Stimulated activated naive B cell treated with anti-CD40 and anti-IgM and Interleukin-4, amounts not matched to agents 10 μg/mL and 1 μg/mL and 100 μg/mL, for 72 hours (primary cell): Measurements from ENCODE around the gene EPS8.

Source experiments
- ATAC-seq, 2 donors: fragments of 150-1000 bp; cut with Tn5 transposase; replicated peaks; 2 replicates each; pipeline ENCODE4 v1.10.0; 2021; ENCODE audit warnings: moderate library complexity in 1 of 2
- DNase-seq: peaks from one replicate; pipeline ENCODE4 v3.0.0; 2021
- H3K27ac Mint-ChIP-seq: one replicate; pipeline ENCODE4 v1.8.0; 2022; ENCODE audit warnings: mild to moderate bottlenecking, mixed read lengths
- H3K27me3 Mint-ChIP-seq, 2 donors: one replicate each; pipeline ENCODE4 v1.8.0; 2022; ENCODE audit warnings: mixed read lengths in 2 of 2
- H3K36me3 Mint-ChIP-seq, 2 donors: one replicate each; pipeline ENCODE4 v1.8.0; 2022; ENCODE audit warnings: mixed read lengths in 2 of 2, mild to moderate bottlenecking in 1 of 2
- H3K4me1 Mint-ChIP-seq, 2 donors: one replicate each; pipeline ENCODE4 v1.8.0; 2022; ENCODE audit warnings: mixed read lengths in 2 of 2, mild to moderate bottlenecking in 1 of 2
- H3K4me3 Mint-ChIP-seq, 2 donors: one replicate each; pipeline ENCODE4 v1.8.0; 2022; ENCODE audit warnings: mild to moderate bottlenecking in 2 of 2, mixed read lengths in 2 of 2, moderate library complexity in 1 of 2
- H3K9me3 Mint-ChIP-seq, 2 donors: one replicate each; pipeline ENCODE4 v1.8.0; 2022; ENCODE audit warnings: mixed read lengths in 2 of 2, mild to moderate bottlenecking in 1 of 2

EPS8 gene

DNA sequence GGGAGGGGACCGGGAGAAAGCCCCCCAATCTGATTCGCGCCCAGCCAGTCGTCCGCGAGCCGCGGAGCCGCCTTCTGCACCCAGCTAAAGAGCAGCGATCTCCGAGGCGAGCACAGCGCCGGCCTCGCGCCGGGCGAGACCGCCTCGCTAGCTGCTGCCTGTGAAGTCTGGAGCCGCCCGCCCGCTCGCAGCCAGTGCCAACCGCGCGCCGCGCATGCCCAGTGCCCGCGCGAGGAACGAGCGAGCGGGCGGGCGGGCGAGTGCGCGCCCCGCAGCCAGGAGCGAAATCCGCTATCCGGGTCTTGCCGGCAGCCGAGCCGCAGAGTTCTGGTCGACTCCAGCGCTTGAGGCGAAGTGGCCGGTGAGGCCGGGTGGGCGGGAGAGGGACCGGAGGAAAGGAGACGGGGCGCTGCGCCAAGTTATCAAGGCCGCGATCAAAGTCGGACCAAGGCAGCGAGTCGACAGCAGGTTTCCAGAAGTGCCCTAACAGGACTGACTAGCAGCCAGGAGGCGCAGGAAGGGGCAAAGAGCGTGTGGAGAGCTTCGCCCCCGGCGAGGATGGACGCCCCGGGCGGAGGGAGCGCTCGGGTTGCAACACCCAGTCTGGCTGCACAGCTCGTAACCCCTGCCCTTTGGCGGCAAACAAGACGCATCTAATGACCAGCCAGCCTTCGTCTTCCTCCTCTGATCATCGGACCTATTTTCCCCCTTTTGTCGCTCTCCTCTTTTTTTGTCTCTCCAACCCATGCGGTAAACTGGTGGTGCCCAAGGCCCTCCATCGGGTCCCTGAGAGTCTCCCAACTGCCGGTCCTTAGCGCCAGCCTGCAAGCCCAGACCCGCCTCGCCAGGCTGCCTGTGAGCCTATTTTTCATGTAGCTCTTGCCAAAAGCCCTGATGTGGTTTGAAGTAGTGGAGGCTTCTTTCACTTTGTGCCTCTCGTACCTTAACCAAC, at the start of gene EPS8:
EPS8 (minus strand) TSS at position 169 of the 952 bp plus-strand sequence. CDS start 106,437 bp downstream, outside the sequence.
- Mint-ChIP-seq H3K27me3 (peaks cover 40 to 59% of the 10 kb centered on the region in 2 donors), H3K27ac (peak within 1 kb of the TSS; percentile 79)

GRCh38 chr12:15837141-15837790, 48.1 kb upstream of the EPS8 start:
- ATAC-seq: no peak
- Mint-ChIP-seq H3K4me1 (no peaks in the 10 kb centered on the region), H3K9me3 (no peaks in the 10 kb centered on the region), H3K27me3 (peaks cover 20 to 22% of the 10 kb centered on the region in 2 donors), H3K27ac (no peak overlapping the region), H3K36me3 (no peaks in the 10 kb centered on the region), H3K4me3 (no peak overlapping the region)
- DNase-seq: no peak

More for the DNA sequence above, at the start of gene EPS8:
- Mint-ChIP-seq H3K4me1 (peaks cover 12 to 25% of the 10 kb centered on the region in 2 donors), H3K9me3 (no peaks in the 10 kb centered on the region), H3K4me3 (peak within 1 kb of the TSS; percentile 87 to 90), H3K36me3 (no peaks in the 10 kb centered on the region)
- peak; percentile 83 for DNase-seq
- ATAC-seq: peak; percentile 92 to 93

DNA sequence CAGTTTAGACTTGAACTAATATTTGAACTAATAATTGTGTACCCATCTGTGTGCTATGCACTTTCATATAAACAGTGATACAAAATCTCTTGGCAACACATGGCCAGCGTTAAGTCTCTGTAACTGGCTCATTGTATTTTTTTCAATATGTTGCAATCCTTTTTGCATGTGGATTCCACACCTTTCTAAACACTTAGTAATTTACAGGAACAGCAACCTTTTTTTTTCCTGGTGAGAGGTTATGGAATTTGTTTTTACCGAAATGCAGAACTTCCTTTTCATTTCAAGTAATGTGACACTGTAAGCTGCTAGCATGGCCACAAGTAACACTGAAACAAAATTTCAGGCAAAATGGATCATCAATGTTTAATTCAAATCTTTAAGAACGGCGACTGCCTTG, 45.4 kb upstream of the EPS8 start:
- DNase-seq: no peak
- ATAC-seq: no peak
- Mint-ChIP-seq H3K4me1 (no peaks in the 10 kb centered on the region), H3K27ac (no peak overlapping the region), H3K9me3 (no peaks in the 10 kb centered on the region), H3K27me3 (peaks cover 12 to 21% of the 10 kb centered on the region in 2 donors), H3K36me3 (no peaks in the 10 kb centered on the region), H3K4me3 (no peak overlapping the region)

DNA sequence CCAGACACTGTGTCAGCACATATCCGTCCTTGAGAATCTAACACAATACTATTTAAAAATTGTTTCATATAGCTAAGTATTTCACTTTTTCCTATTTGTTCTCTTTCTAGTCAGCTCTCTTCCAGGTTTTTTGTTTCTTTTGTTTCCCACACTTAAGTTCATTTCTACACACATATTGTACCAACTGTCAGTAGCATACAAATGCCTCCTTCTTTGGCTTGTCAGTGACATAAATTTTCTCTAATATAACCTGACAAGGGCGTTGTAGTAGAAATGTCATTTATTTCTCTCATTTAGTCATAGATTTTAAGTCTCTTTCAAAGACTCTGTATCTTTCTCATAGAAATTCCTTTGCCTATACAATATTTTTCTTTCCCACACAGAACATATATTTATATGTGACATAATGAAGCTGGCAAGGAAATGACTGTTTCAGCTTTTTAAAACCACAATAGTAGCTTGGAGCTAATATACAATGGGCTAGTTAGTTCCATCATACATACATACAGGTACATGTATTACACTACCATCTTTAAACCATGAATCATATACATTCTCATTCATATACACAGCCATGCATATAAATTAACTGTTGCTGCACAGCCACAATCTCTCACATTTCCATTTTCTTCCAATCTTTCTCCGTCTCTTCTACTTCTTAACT, 42.3 kb upstream of the EPS8 start:
- Mint-ChIP-seq H3K36me3 (no peaks in the 10 kb centered on the region), H3K4me3 (no peak overlapping the region), H3K4me1 (no peaks in the 10 kb centered on the region), H3K27ac (no peak overlapping the region), H3K9me3 (no peaks in the 10 kb centered on the region), H3K27me3 (peaks cover 0 to 7% of the 10 kb centered on the region in 2 donors)
- ATAC-seq: no peak
- no peak for DNase-seq

- Mint-ChIP-seq H3K9me3 (no peaks in the 10 kb centered on the region), H3K36me3 (no peaks in the 10 kb centered on the region), H3K27me3 (peaks cover 0 to 7% of the 10 kb centered on the region in 2 donors), H3K27ac (no peak overlapping the region), H3K4me1 (no peaks in the 10 kb centered on the region), H3K4me3 (no peak overlapping the region)
- no peak for ATAC-seq
- DNase-seq: no peak
Observed at GRCh38 chr12:15830538-15830937, 41.4 kb upstream of the EPS8 start.

- Mint-ChIP-seq H3K4me3 (no peak overlapping the region), H3K27ac (no peak overlapping the region), H3K36me3 (no peaks in the 10 kb centered on the region), H3K9me3 (no peaks in the 10 kb centered on the region), H3K27me3 (peaks cover 0 to 7% of the 10 kb centered on the region in 2 donors), H3K4me1 (no peaks in the 10 kb centered on the region)
- no peak for ATAC-seq
- no peak for DNase-seq
Observed at GRCh38 chr12:15829949-15830348, 40.8 kb upstream of the EPS8 start.

- Mint-ChIP-seq H3K9me3 (no peaks in the 10 kb centered on the region), H3K36me3 (no peaks in the 10 kb centered on the region), H3K4me3 (no peak overlapping the region), H3K4me1 (no peaks in the 10 kb centered on the region), H3K27ac (no peak overlapping the region), H3K27me3 (peaks cover 0 to 7% of the 10 kb centered on the region in 2 donors)
- ATAC-seq: no peak
- DNase-seq: no peak
Observed at GRCh38 chr12:15829255-15829654, 40.1 kb upstream of the EPS8 start.

GRCh38 chr12:15827136-15827535, 37.9 kb upstream of the EPS8 start:
- no peaks in the 10 kb centered on the region for H3K9me3 Mint-ChIP-seq
- ATAC-seq (no peak), DNase-seq (no peak)
- H3K4me3 Mint-ChIP-seq: no peak overlapping the region
- H3K36me3 Mint-ChIP-seq: no peaks in the 10 kb centered on the region
- H3K4me1 Mint-ChIP-seq: no peaks in the 10 kb centered on the region
- H3K27ac Mint-ChIP-seq: no peak overlapping the region
- peaks cover 4 to 9% of the 10 kb centered on the region in 2 donors for H3K27me3 Mint-ChIP-seq

GRCh38 chr12:15824516-15824915, 35.3 kb upstream of the EPS8 start:
- no peaks in the 10 kb centered on the region for H3K36me3 Mint-ChIP-seq

GRCh38 chr12:15823360-15824128, 34.4 kb upstream of the EPS8 start:
- H3K27ac Mint-ChIP-seq: no peak overlapping the region
- ATAC-seq: no peak
- no peaks in the 10 kb centered on the region for H3K4me1 Mint-ChIP-seq
- H3K9me3 Mint-ChIP-seq: no peaks in the 10 kb centered on the region
- no peak overlapping the region for H3K4me3 Mint-ChIP-seq
- peaks cover 9% of the 10 kb centered on the region in 2 donors for H3K27me3 Mint-ChIP-seq
- H3K36me3 Mint-ChIP-seq: no peaks in the 10 kb centered on the region
- DNase-seq: no peak

More at GRCh38 chr12:15824516-15824915, 35.3 kb upstream of the EPS8 start:
- no peak overlapping the region for H3K27ac Mint-ChIP-seq
- ATAC-seq (no peak), DNase-seq (no peak)
- no peak overlapping the region for H3K4me3 Mint-ChIP-seq
- H3K4me1 Mint-ChIP-seq: no peaks in the 10 kb centered on the region
- H3K27me3 Mint-ChIP-seq: peaks cover 5 to 9% of the 10 kb centered on the region in 2 donors
- no peaks in the 10 kb centered on the region for H3K9me3 Mint-ChIP-seq

- DNase-seq (no peak), ATAC-seq (no peak)
- H3K27ac Mint-ChIP-seq: no peak overlapping the region
- H3K9me3 Mint-ChIP-seq: peaks cover 4 to 6% of the 10 kb centered on the region in 2 donors
- H3K36me3 Mint-ChIP-seq: peaks cover 0 to 2% of the 10 kb centered on the region in 2 donors
- no peaks in the 10 kb centered on the region for H3K4me1 Mint-ChIP-seq
- peaks cover 9 to 12% of the 10 kb centered on the region in 2 donors for H3K27me3 Mint-ChIP-seq
- no peak overlapping the region for H3K4me3 Mint-ChIP-seq
Observed at GRCh38 chr12:15819644-15820437, 30.7 kb upstream of the EPS8 start.

GRCh38 chr12:15818418-15818817, 29.2 kb upstream of the EPS8 start:
- Mint-ChIP-seq H3K4me1 (no peaks in the 10 kb centered on the region), H3K9me3 (peaks cover 4 to 6% of the 10 kb centered on the region in 2 donors), H3K27me3 (peaks cover 3 to 12% of the 10 kb centered on the region in 2 donors), H3K4me3 (no peak overlapping the region), H3K27ac (no peak overlapping the region), H3K36me3 (peaks cover 0 to 2% of the 10 kb centered on the region in 2 donors)
- DNase-seq (no peak), ATAC-seq (no peak)

GRCh38 chr12:15815730-15816129, 26.5 kb upstream of the EPS8 start:
- peaks cover 0 to 12% of the 10 kb centered on the region in 2 donors for H3K27me3 Mint-ChIP-seq
- H3K4me3 Mint-ChIP-seq: no peak overlapping the region
- DNase-seq (no peak), ATAC-seq (no peak)
- H3K4me1 Mint-ChIP-seq: no peaks in the 10 kb centered on the region
- H3K36me3 Mint-ChIP-seq: peaks cover 0 to 2% of the 10 kb centered on the region in 2 donors
- no peak overlapping the region for H3K27ac Mint-ChIP-seq
- H3K9me3 Mint-ChIP-seq: peaks cover 4 to 6% of the 10 kb centered on the region in 2 donors
